ENCODE measurements around the gene JUP. TPM values are rescaled to one million over a fixed set of nuclear protein-coding genes. Genes with fewer than 3 reads are reported as not detected.

The JUP gene
- total RNA-seq, 2 donors from 2014 or later: 67.9 to 85.4 TPM

GRCh38 chr17:41769985-41770384 lies 16.5 kb downstream of the JUP start:
- no peak for DNase-seq
- Histone ChIP-seq H3K27ac (no peak overlapping the region), H3K36me3 (replicated peaks in 1 of 2; ENCODE audit: insufficient read depth in 1 of 2, low read depth in 2 of 2) (peaks cover 39% of the 10 kb centered on the region in 2 donors), H3K27me3 (no peaks in the 10 kb centered on the region), H3K9me3 (no peaks in the 10 kb centered on the region), H3K4me3 (no peak overlapping the region), H3K4me1 (peaks cover 32% of the 10 kb centered on the region)
- TF ChIP-seq POLR2A (IDR thresholded peaks at IDR 0.05): no peak
- TF ChIP-seq, protein P1, sequence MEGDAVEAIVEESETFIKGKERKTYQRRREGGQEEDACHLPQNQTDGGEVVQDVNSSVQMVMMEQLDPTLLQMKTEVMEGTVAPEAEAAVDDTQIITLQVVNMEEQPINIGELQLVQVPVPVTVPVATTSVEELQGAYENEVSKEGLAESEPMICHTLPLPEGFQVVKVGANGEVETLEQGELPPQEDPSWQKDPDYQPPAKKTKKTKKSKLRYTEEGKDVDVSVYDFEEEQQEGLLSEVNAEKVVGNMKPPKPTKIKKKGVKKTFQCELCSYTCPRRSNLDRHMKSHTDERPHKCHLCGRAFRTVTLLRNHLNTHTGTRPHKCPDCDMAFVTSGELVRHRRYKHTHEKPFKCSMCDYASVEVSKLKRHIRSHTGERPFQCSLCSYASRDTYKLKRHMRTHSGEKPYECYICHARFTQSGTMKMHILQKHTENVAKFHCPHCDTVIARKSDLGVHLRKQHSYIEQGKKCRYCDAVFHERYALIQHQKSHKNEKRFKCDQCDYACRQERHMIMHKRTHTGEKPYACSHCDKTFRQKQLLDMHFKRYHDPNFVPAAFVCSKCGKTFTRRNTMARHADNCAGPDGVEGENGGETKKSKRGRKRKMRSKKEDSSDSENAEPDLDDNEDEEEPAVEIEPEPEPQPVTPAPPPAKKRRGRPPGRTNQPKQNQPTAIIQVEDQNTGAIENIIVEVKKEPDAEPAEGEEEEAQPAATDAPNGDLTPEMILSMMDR (IDR thresholded peaks at IDR 0.05): no peak
- no peak for ATAC-seq
- 62 to 72% methylated on average over 2 to 3 of the region's 3 CpGs for WGBS, 2 donors
- intact Hi-C loops (cut with DNase I): no loop called here

- WGBS, 2 donors: 89 to 95% methylated on average over 8 to 13 of the region's 16 CpGs
- ATAC-seq (no peak), DNase-seq (no peak)
- no peak overlapping the region for H3K4me3 ChIP-seq
- H3K27ac ChIP-seq: no peak overlapping the region
- peaks cover 39 to 44% of the 10 kb centered on the region in 2 donors for H3K36me3 ChIP-seq (replicated peaks in 1 of 2; ENCODE audit: insufficient read depth in 1 of 2, low read depth in 2 of 2)
- H3K4me1 ChIP-seq: peaks cover 26% of the 10 kb centered on the region
- H3K27me3 ChIP-seq: no peaks in the 10 kb centered on the region
- intact Hi-C loops (cut with DNase I): no loop called here
- TF ChIP-seq, protein P1 (IDR thresholded peaks at IDR 0.05): no peak
- TF ChIP-seq POLR2A (IDR thresholded peaks at IDR 0.05): no peak
- H3K9me3 ChIP-seq: no peaks in the 10 kb centered on the region
Measured at GRCh38 chr17:41769346-41769862, 17.1 kb downstream of the JUP start.

- Histone ChIP-seq H3K36me3 (replicated peaks in 1 of 2; ENCODE audit: insufficient read depth in 1 of 2, low read depth in 2 of 2) (peaks cover 40 to 47% of the 10 kb centered on the region in 2 donors), H3K9me3 (no peaks in the 10 kb centered on the region), H3K4me1 (peaks cover 22% of the 10 kb centered on the region), H3K27ac (no peak overlapping the region), H3K4me3 (no peak overlapping the region), H3K27me3 (no peaks in the 10 kb centered on the region)
- WGBS, 2 donors: 84 to 91% methylated on average over 17 to 22 of the region's 23 CpGs
- intact Hi-C loops (cut with DNase I): no loop called here
- TF ChIP-seq, protein P1 (IDR thresholded peaks at IDR 0.05): no peak
- no peak for TF ChIP-seq POLR2A (IDR thresholded peaks at IDR 0.05)
- DNase-seq (no peak), ATAC-seq (no peak)
Measured at GRCh38 chr17:41768682-41769288, 17.7 kb downstream of the JUP start.

GRCh38 chr17:41767324-41768042 lies 19.0 kb downstream of the JUP start:
- H3K4me3 ChIP-seq: no peak overlapping the region
- no peaks in the 10 kb centered on the region for H3K27me3 ChIP-seq
- H3K9me3 ChIP-seq: no peaks in the 10 kb centered on the region
- H3K4me1 ChIP-seq: peaks cover 9% of the 10 kb centered on the region
- intact Hi-C loops (cut with DNase I): no loop called here
- peaks cover 53 to 58% of the 10 kb centered on the region in 2 donors for H3K36me3 ChIP-seq (replicated peaks in 1 of 2; ENCODE audit: insufficient read depth in 1 of 2, low read depth in 2 of 2)
- H3K27ac ChIP-seq: no peak overlapping the region
- no peak for DNase-seq
- no peak for ATAC-seq
- WGBS, 2 donors: 83 to 92% methylated on average over 5 to 18 of the region's 18 CpGs
- TF ChIP-seq, protein P1 (IDR thresholded peaks at IDR 0.05): no peak
- no peak for TF ChIP-seq POLR2A (IDR thresholded peaks at IDR 0.05)

Measured in body of pancreas (tissue), 4 donors.